H9 (cell line): ENCODE results near the gene TNFRSF21. TPM values are rescaled to one million over a fixed set of nuclear protein-coding genes. Genes with fewer than 3 reads are reported as not detected.
"Not testable (repeated sequence)": the region's sequence is repeated elsewhere in the genome, so short reads cannot be mapped to it uniquely, and the experiment has no call there.

Experiments used
- DNase-seq: peaks from one replicate; pipeline ENCODE4 v3.0.0-alpha.2; 2017
- H2AFZ ChIP-seq: one replicate; pipeline ENCODE4 v1.6.1; 2013; ENCODE audit warnings: mild to moderate bottlenecking, low read length, control low read depth, moderate library complexity
- H2AK5ac ChIP-seq: 2 replicates; pipeline ENCODE4 v1.6.1; 2013; ENCODE audit warnings: low read length, control low read depth, mixed read lengths; ENCODE audit not compliant: insufficient read length
- H2BK120ac ChIP-seq: one replicate; pipeline ENCODE4 v1.6.1; 2013; ENCODE audit warnings: low read depth, mild to moderate bottlenecking, low read length, control low read depth, inconsistent platforms; ENCODE audit not compliant: poor library complexity, severe bottlenecking
- H2BK12ac ChIP-seq: 2 replicates; pipeline ENCODE4 v1.6.1; 2013; ENCODE audit warnings: low read length, control low read depth, mixed read lengths, low read depth; ENCODE audit not compliant: insufficient read length
- H2BK15ac ChIP-seq: 2 replicates; pipeline ENCODE4 v1.6.1; 2013; ENCODE audit warnings: low read depth, low read length, control low read depth
- H2BK20ac ChIP-seq: one replicate; pipeline ENCODE4 v1.6.1; 2013; ENCODE audit warnings: low read depth, mild to moderate bottlenecking, low read length, control low read depth, inconsistent platforms; ENCODE audit not compliant: poor library complexity, severe bottlenecking
- H2BK5ac ChIP-seq: 2 replicates; pipeline ENCODE4 v1.6.1; 2013; ENCODE audit warnings: low read length, control low read depth, mixed read lengths; ENCODE audit not compliant: insufficient read length
- H3K14ac ChIP-seq: 2 replicates; pipeline ENCODE4 v1.6.1; 2013; ENCODE audit warnings: low read length, control low read depth; ENCODE audit not compliant: insufficient read depth
- H3K18ac ChIP-seq: 2 replicates; pipeline ENCODE4 v1.6.1; 2013; ENCODE audit warnings: low read depth, mild to moderate bottlenecking, mixed read lengths, low read length, control low read depth; ENCODE audit not compliant: insufficient read length
- H3K23ac ChIP-seq: 2 replicates; pipeline ENCODE4 v1.6.1; 2013; ENCODE audit warnings: low read length, control low read depth, mixed read lengths, low read depth; ENCODE audit not compliant: insufficient read length
- H3K23me2 ChIP-seq: 2 replicates; pipeline ENCODE4 v1.6.1; 2013; ENCODE audit warnings: low read depth, mild to moderate bottlenecking, mixed read lengths, low read length, control low read depth; ENCODE audit not compliant: insufficient read length, poor library complexity, severe bottlenecking
- H3K27ac ChIP-seq: 2 replicates; pipeline ENCODE4 v1.5.1; 2013; ENCODE audit warnings: low read length, control low read depth, mixed read lengths, low read depth; ENCODE audit not compliant: insufficient read length
- H3K27me3 ChIP-seq: 2 replicates; pipeline ENCODE4 v1.6.1; 2013; ENCODE audit warnings: low read length, control low read depth, inconsistent platforms; ENCODE audit not compliant: insufficient read depth
- H3K4ac ChIP-seq: 2 replicates; pipeline ENCODE4 v1.6.1; 2013; ENCODE audit warnings: low read depth, mild to moderate bottlenecking, control low read depth, inconsistent platforms, low read length, moderate library complexity
- H3K4me1 ChIP-seq: 2 replicates; pipeline ENCODE4 v1.6.1; 2013; ENCODE audit warnings: low read length, control low read depth, inconsistent platforms; ENCODE audit not compliant: insufficient read depth
- H3K4me2 ChIP-seq: 2 replicates; pipeline ENCODE4 v1.6.1; 2013; ENCODE audit warnings: low read length, control low read depth, mixed read lengths; ENCODE audit not compliant: insufficient read length, insufficient read depth
- H3K56ac ChIP-seq: 2 replicates; pipeline ENCODE4 v1.6.1; 2013; ENCODE audit warnings: low read depth, mild to moderate bottlenecking, mixed read lengths, low read length, control low read depth; ENCODE audit not compliant: insufficient read length
- H3K79me1 ChIP-seq: 2 replicates; pipeline ENCODE4 v1.6.1; 2013; ENCODE audit warnings: low read depth, mild to moderate bottlenecking, moderate library complexity, low read length, control low read depth, inconsistent platforms; ENCODE audit not compliant: insufficient read depth, poor library complexity, severe bottlenecking
- H3K79me2 ChIP-seq: 2 replicates; pipeline ENCODE4 v1.6.1; 2013; ENCODE audit warnings: low read length, control low read depth, inconsistent platforms; ENCODE audit not compliant: insufficient read depth
- H3K9ac ChIP-seq: 2 replicates; pipeline ENCODE4 v1.6.1; 2013; ENCODE audit warnings: low read length, control low read depth, mixed read lengths; ENCODE audit not compliant: insufficient read length; ENCODE audit errors: extremely low read depth
- H3K9me3 ChIP-seq: one replicate; pipeline ENCODE4 v1.6.1; 2013; ENCODE audit warnings: low read depth, low read length, inconsistent platforms; ENCODE audit not compliant: control insufficient read depth
- H3T11ph ChIP-seq: one replicate; pipeline ENCODE4 v1.6.1; 2013; ENCODE audit warnings: mild to moderate bottlenecking, low read length, control low read depth, inconsistent platforms
- H4K20me1 ChIP-seq: one replicate; pipeline ENCODE4 v1.6.1; 2013; ENCODE audit not compliant: control insufficient read depth, insufficient read length, insufficient read depth
- H4K5ac ChIP-seq: 2 replicates; pipeline ENCODE4 v1.6.1; 2013; ENCODE audit warnings: low read depth, mild to moderate bottlenecking, mixed read lengths, low read length, control low read depth; ENCODE audit not compliant: insufficient read length
- H4K8ac ChIP-seq: replicated peaks from 2 replicates; pipeline ENCODE4 v1.6.1; 2013; ENCODE audit warnings: low read length, control low read depth, mixed read lengths, low read depth; ENCODE audit not compliant: insufficient read length
- H4K91ac ChIP-seq: 2 replicates; pipeline ENCODE4 v1.6.1; 2013; ENCODE audit warnings: low read depth, mild to moderate bottlenecking, moderate library complexity, mixed read lengths, low read length, control low read depth; ENCODE audit not compliant: insufficient read length
- H3K27ac Mint-ChIP-seq, 3 experiments: 2 replicates in 2 of 3; 3 replicates in 1 of 3; pipeline ENCODE4 v1.8.0; 2020 to 2021; ENCODE audit warnings: mixed read lengths in 3 of 3, mild to moderate bottlenecking in 1 of 3, moderate library complexity in 1 of 3
- H3K27me3 Mint-ChIP-seq: 2 replicates; pipeline ENCODE4 v1.8.0; 2021; ENCODE audit warnings: low read depth, mild to moderate bottlenecking, moderate library complexity, mixed read lengths
- H3K36me3 Mint-ChIP-seq, 3 experiments: 2 replicates in 2 of 3; 3 replicates in 1 of 3; pipeline ENCODE4 v1.8.0; 2020 to 2021; ENCODE audit warnings: low read depth in 3 of 3, mixed read lengths in 3 of 3; ENCODE audit not compliant: insufficient read depth in 1 of 3
- H3K4me1 Mint-ChIP-seq, 2 experiments: 2 replicates each; pipeline ENCODE4 v1.8.0; 2020; ENCODE audit warnings: mixed read lengths in 2 of 2
- H3K4me3 Mint-ChIP-seq, 2 experiments: 2 replicates in 1 of 2; 3 replicates in 1 of 2; pipeline ENCODE4 v1.8.0; 2020 to 2021; ENCODE audit warnings: mild to moderate bottlenecking in 2 of 2, mixed read lengths in 2 of 2, moderate library complexity in 1 of 2
- H3K9me3 Mint-ChIP-seq, 2 experiments: 2 replicates in 1 of 2; 3 replicates in 1 of 2; pipeline ENCODE4 v1.8.0; 2020; ENCODE audit warnings: mild to moderate bottlenecking in 2 of 2, mixed read lengths in 2 of 2, moderate library complexity in 1 of 2
- total RNA-seq: library from RNA; stranded (reverse); gene quantifications from 2 replicates; pipeline ENCODE4 v1.2.1, GENCODE V29; 2021

Gene TNFRSF21
- total RNA-seq, 1 experiment from 2014 or later = 39.1 TPM

DNA sequence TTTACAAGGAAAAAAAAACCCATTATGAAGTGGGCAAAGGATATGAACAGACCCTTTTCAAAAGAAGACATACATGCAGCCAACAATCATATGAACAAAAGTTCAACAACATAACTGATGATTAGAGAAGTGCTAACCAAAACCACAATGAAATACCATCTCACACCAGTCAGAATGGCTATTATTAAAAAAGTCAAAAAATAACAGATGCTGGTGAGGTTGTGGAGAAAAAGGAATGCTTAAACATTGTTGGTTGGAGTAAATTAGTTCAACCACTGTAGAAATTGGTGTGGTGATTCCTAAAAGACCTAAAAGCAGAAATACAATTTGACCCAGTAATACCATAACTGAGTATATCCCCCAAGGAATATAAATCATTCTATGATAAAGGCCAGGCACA, 86.5 kb downstream of the TNFRSF21 start:
- H3K4me3 Mint-ChIP-seq, H3K56ac ChIP-seq, H2BK5ac ChIP-seq, H3K14ac ChIP-seq, H3K27me3 ChIP-seq, H3K4ac ChIP-seq, H3K23ac ChIP-seq, H4K20me1 ChIP-seq, H2BK12ac ChIP-seq, H3K18ac ChIP-seq, H3K4me1 ChIP-seq, H3K27ac Mint-ChIP-seq, DNase-seq, H3K9ac ChIP-seq, H3K9me3 Mint-ChIP-seq, H3K79me1 ChIP-seq, H3K27ac ChIP-seq, H3T11ph ChIP-seq, H3K23me2 ChIP-seq, H2BK120ac ChIP-seq, H2BK15ac ChIP-seq, H2AK5ac ChIP-seq, H3K4me2 ChIP-seq, H2AFZ ChIP-seq, H4K5ac ChIP-seq, H2BK20ac ChIP-seq, H3K9me3 ChIP-seq, H4K8ac ChIP-seq, H4K91ac ChIP-seq, H3K36me3 Mint-ChIP-seq, H3K27me3 Mint-ChIP-seq, H3K79me2 ChIP-seq: not testable (repeated sequence)
- H3K4me1 Mint-ChIP-seq = peaks cover 9 to 13% of the 10 kb centered on the region in 2 experiments
